ENCODE results near the gene TSC22D4. TPM values are rescaled to one million over a fixed set of nuclear protein-coding genes. Genes with fewer than 3 reads are reported as not detected.

Gene TSC22D4
- total RNA-seq = 7.5 and 14.5 TPM in 2 replicates

DNA sequence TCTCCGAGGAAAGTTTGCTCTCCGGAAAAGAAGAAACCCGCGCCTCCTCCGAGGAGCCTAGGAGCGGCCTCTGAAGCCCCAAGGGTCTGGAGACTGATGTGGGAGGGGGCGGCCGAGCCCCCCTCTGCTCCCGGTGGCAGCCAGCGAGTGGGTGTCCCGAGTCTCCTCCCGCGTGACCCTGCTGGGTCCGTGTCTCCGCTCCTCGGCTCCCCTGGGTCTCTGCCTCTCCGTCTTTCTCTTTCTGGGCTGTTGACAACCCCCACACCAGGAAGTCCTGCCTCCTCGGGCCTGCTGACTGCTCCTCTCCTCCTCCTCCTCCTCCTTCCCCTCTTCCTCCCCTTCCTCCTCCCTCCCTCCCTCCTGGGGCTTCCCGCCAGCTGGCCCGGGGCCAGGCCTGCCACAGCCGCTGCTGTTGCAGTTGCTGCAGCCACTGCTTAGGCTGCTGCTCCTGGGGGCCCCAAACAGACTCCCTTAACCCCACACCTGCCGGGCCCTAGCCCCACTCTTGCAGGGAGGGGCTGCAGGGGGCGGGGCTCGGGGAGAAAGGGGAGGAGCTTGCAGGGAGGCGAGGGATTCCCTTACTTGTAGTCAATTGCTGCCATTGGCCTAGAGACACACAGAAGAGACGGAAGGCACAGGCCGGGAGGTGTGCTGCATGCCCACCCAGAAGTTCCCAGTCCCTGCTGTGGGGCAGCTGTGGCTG, at the start of gene TSC22D4:
Gene TSC22D4 (minus strand): TSS at position 257 of the 703 bp plus-strand sequence. CDS start 1,176 bp downstream, outside the sequence.

DNA sequence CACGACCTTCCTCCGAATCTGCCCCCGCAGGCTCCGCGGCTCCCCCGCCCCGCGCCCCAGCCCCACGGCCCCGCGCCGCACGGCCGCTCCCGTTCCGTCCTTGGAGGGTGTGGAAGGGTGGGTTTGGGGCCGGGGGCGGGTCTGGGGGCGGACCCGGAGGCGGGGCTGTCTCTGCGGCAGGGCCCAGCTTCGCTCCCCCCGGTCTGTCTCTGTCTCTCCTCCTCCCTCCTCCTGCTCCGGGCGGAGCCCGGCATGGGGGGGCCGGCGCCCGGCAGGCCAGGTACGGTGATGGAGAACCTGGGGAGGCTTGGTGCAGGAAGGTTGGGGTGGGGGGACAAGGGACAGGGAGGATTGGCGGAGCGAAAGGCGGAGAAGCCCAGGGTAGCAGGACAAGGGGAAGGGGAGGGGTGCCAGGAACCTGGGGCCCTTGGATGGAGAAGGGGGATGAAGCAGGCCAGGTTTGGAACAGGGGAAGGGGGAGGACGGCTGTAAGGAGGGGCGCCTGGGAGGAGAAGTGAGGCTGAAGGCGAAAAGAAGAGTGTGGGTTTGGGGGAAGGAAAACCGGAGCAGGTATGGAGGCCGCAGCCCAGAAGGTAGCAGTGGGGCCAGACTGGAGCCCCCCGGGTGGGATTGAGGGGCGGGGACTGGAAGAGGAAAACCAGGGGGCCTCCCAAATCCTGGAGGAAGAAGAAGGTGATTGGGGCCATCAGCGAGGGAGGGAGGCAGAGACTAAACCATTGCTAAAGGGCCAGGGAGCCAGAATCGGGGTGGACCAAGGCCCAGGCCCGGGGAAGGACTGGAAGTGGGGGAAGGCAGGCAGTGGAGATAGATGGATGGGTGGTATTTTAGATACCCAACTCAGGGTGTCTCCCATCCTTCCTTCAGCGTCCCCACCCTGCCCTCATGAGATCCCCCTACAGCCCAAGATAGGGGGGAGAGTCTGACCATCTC, 5.0 kb upstream of the TSC22D4 start, which contains the start of gene NYAP1:
Gene NYAP1 (plus strand): TSS at position 206 of the 951 bp plus-strand sequence. CDS start 1,385 bp downstream, outside the sequence.

DNA sequence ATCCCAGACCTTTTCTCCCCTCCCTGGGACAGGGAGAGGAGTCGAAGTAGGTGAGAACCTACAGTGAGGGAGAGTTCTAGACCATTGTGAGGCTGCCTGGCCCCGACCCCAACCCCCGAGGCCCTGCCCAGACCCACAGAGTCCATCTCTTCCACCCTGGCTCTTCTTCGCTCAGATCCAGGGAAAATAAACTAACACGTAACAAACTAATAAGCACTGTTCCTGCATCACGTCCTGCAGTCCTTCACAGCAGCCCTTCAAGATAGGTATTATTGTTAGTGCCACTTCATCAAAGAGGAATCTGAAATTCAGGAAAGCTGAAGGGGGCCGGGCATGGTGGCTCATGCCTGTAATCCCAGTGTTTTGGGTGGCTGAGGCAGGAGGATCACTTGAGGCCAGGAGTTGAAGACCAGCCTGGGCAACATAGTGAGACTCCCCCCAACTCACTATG, 14.8 kb downstream of the TSC22D4 start, which contains the start of gene SPACDR:
Gene SPACDR (minus strand): TSS at position 51 of the 451 bp plus-strand sequence. CDS start 235 bp downstream, outside the sequence.

DNA sequence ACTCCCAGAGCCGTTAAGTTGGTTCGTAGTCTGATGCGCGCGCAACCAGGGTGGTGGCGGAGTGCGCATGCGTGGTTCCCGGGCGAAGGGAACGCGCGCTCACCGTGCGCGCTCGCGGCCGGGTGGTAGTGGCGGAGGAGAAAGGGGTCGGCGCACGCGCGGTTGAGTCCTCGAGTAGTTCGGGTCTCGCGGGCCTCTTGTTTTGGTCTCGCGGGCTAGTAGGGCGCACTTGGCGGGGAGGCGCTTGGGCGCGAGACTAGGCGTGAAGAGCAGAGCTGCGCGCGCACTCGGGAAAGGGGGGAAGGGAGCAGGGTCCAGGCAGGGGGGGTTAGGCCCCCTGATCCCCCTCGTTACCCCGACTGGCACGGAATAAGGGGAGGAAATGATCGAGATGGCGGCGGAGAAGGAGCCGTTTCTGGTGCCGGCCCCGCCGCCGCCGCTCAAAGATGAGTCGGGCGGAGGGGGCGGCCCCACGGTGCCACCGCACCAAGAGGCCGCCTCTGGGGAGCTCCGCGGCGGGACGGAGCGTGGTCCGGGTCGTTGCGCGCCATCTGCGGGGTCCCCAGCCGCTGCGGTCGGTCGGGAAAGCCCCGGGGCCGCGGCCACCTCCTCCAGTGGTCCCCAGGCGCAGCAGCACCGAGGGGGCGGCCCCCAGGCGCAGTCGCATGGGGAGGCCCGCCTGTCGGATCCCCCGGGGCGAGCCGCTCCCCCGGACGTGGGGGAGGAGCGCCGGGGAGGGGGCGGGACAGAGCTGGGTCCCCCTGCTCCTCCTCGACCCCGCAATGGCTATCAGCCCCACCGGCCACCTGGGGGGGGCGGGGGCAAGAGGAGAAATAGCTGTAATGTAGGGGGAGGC, 49.1 kb downstream of the TSC22D4 start, which contains the start of gene MEPCE:
Gene MEPCE (plus strand): TSS at position 195 of the 856 bp plus-strand sequence. CDS start 188 bp downstream, at position 383.

DNA sequence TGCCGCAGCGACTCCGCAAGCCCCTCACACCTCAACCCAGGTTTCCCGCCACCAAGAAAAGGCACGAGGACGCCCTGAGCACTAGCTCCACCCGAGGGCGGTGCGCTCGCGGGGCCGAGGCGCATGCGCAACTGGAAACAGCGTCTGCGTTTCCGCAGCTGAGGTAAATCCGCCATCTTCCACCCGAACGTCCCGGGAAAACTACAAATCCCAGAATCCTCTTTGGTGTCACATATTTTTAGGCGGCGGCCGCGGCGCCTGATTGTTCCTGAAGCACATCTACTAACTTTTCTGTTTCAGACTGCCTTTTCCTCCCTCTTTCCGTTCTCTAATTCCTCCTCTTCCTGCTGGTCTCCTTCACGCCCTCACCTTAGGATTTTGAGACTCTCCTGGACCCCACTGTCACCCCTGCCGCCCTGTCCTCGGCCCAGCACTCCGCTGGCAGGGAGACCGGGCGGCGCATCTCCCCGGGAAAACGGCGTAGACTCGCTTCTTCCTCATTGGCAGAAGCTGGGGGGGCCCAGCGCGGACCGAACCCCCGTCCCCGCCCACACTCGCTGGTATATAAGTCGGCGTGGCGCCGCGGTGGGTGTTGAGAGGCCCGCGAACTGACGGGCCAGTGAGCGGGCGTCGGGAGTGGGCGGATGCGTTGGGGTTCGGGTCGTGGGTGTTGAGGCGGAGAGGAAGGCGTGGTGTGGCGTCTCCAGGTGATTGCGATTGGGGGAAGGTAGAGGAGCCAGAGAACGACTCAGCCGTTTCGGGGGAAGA, 50.6 kb downstream of the TSC22D4 start, which contains the start of gene ZCWPW1:
Gene ZCWPW1 (minus strand): TSS at position 505 of the 768 bp plus-strand sequence. CDS start 8,054 bp downstream, outside the sequence.

Other genes with a start within 250 kb of the TSC22D4 start
- not detected in 2 replicates for gene SPDYE3, start 171.5 kb downstream of the TSC22D4 start, total RNA-seq
- gene PILRB, start 121.1 kb downstream of the TSC22D4 start, total RNA-seq = 5.0 and 5.4 TPM in 2 replicates
- 0.26 and 0.32 TPM in 2 replicates for gene PILRA, start 105.7 kb downstream of the TSC22D4 start, total RNA-seq
- 2.1 and 2.7 TPM in 2 replicates for gene ZCWPW1, start 50.5 kb downstream of the TSC22D4 start, total RNA-seq
- 29.6 and 31.0 TPM in 2 replicates for gene MEPCE, start 49.4 kb downstream of the TSC22D4 start, total RNA-seq
- 5.9 and 11.8 TPM in 2 replicates for gene PPP1R35, start 42.7 kb downstream of the TSC22D4 start, total RNA-seq
- 0.17 and 0.32 TPM in 2 replicates for gene SPACDR, start 15.0 kb downstream of the TSC22D4 start, total RNA-seq
- 2.0 and 2.4 TPM in 2 replicates for gene NYAP1, start 4.7 kb upstream of the TSC22D4 start, total RNA-seq
- gene AGFG2, start 60.0 kb upstream of the TSC22D4 start, total RNA-seq = 3.0 and 4.3 TPM in 2 replicates
- gene SAP25, start 94.7 kb upstream of the TSC22D4 start, total RNA-seq = 0.16 TPM in 1 of 2 replicates, not detected in the other
- gene LRCH4, start 106.9 kb upstream of the TSC22D4 start, total RNA-seq = 9.0 and 9.6 TPM in 2 replicates
- gene FBXO24, start 107.1 kb upstream of the TSC22D4 start, total RNA-seq = 0.43 and 0.47 TPM in 2 replicates
- gene PCOLCE, start 123.1 kb upstream of the TSC22D4 start, total RNA-seq = 102 and 107 TPM in 2 replicates
- gene MOSPD3, start 133.3 kb upstream of the TSC22D4 start, total RNA-seq = 4.0 and 5.4 TPM in 2 replicates
- gene TFR2, start 162.3 kb upstream of the TSC22D4 start, total RNA-seq = 0.26 TPM in 1 of 2 replicates, not detected in the other
- gene ACTL6B, start 177.2 kb upstream of the TSC22D4 start, total RNA-seq = not detected in 2 replicates
- 53.9 and 54.8 TPM in 2 replicates for gene GNB2, start 194.5 kb upstream of the TSC22D4 start, total RNA-seq
- gene GIGYF1, start 215.0 kb upstream of the TSC22D4 start, total RNA-seq = 13.6 and 22.8 TPM in 2 replicates
- gene POP7, start 226.9 kb upstream of the TSC22D4 start, total RNA-seq = 26.2 and 31.2 TPM in 2 replicates
- not detected in 2 replicates for gene EPO, start 241.3 kb upstream of the TSC22D4 start, total RNA-seq

Data from bronchial smooth muscle cell (primary cell).